ENCODE data around the gene SCAPER. TPM values are rescaled to one million over a fixed set of nuclear protein-coding genes. Genes with fewer than 3 reads are reported as not detected.
A peak's percentile ranks its signal among the peaks of the same experiment; 100 is the strongest.
"Not testable (repeated sequence)": the region's sequence is repeated elsewhere in the genome, so short reads cannot be mapped to it uniquely, and the experiment has no call there.

SCAPER gene
- total RNA-seq, 2 donors from 2014 or later = 16.6 to 27.9 TPM

DNA sequence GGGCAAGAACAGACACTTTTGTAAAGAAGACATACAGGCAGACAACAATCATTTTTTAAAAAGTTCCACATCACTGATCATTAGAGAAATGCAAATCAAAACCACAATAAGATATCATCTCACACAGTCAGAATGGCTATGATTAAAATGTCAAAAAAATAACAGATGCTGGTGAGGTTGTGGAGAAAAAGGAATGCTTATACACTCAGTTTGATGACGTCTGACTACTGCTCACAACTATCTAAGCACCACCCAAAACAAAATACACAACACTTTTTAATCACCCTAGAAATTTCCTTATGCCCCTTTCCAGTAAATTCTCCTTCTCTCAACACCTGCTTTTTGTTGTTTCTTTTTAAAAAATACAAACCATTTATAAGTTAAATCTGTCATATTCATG is 339.8 kb downstream of the SCAPER start:
- intact Hi-C loops (cut with DNase I, micrococcal nuclease) = no loop called here
- DNase-seq (no peak), ATAC-seq (no peak)

GRCh38 chr15:76555247-76555646 is 349.9 kb downstream of the SCAPER start:
- ATAC-seq (no peak), DNase-seq (no peak)
- intact Hi-C loops (cut with DNase I, micrococcal nuclease) = no loop called here

- ATAC-seq (no peak), DNase-seq (no peak)
- intact Hi-C loops (cut with DNase I, micrococcal nuclease) = no loop called here
Observed at GRCh38 chr15:76553564-76553963, 351.6 kb downstream of the SCAPER start.

DNA sequence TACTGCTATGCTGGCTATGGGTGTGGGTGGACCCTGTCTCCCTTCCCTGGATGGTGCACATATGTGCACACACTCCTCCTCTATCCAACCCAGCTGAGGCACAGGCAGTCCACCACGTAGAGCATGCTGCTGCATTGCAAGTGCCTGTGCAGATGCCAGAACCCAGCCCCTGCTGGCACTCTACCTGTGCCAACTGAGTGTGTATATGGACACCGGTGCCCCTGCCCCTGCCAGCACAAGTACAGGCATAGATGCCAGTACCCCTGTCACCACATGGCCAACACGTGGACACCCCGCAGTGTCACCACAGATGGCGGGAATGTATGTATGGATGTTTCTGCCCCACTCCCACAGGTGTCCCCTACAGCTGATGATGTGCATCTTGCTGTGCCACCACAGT is 352.0 kb downstream of the SCAPER start:
- DNase-seq (no peak), ATAC-seq (no peak)
- intact Hi-C loops (cut with DNase I, micrococcal nuclease) = no loop called here

GRCh38 chr15:76546805-76547204 is 358.3 kb downstream of the SCAPER start:
- intact Hi-C loops (cut with DNase I, micrococcal nuclease) = no loop called here
- ATAC-seq = no peak
- DNase-seq = no peak

DNA sequence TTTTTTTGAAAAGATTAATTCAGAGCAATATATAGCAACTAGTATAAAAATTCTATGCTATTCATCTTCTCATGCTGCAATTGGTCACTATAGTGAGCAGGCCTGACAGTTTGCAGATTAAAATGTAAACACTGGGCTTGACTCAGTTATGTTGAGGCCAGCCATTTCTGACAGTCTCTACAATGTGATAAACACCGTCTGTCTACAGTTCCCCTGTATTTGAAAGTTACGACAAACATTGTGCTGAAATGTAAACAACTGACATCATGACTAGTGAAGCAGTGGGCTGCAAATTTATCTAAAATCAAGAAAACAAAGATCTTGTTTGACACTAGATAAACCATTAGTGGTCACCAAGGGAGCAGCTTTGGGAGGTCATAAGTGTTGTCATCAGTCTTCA is 371.1 kb downstream of the SCAPER start:
- DNase-seq = no peak
- intact Hi-C loops (cut with DNase I, micrococcal nuclease) = no loop called here
- ATAC-seq = no peak

DNA sequence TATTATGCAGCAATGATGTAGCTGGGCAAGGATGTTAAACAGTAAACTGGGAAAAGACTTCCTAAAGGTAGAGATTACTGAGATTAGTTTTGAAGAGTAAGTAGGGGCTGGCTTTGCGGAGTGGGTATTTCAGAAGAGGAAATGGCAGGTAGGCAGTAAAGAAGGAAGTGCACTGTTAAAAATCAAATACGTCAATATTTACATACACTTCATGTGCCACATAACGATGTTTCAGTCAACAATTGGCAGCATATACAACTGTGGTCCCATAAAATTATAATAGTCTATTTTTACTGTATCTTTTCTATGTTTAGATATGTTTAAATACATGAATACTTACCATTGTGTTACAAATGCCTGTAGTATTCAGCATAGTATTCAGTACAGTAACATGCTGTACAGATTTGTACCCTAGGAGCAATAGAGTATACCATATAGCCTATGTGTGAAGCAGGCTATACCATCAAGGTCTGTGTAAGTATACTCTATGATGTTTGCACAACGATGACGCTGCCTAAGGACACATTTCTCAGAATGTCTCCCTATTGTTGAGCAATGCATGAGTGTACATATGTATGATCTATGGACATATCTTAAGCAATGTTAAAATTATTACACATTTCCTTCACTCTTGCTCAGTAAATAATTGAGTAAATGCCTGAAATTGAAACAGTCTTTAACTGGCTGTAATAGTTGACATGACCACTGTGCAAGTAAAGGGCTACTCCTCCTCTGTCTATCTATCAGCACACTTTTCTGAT is 371.9 kb downstream of the SCAPER start:
- ATAC-seq (peak; percentile 95), DNase-seq (no peak)
- intact Hi-C loops (cut with DNase I, micrococcal nuclease) = no loop called here

- ATAC-seq (no peak), DNase-seq (no peak)
- intact Hi-C loops (cut with DNase I, micrococcal nuclease) = no loop called here
Observed at GRCh38 chr15:76529911-76530310, 375.2 kb downstream of the SCAPER start.

GRCh38 chr15:76526111-76526510 is 379.0 kb downstream of the SCAPER start:
- no peak for DNase-seq
- intact Hi-C loops (cut with DNase I, micrococcal nuclease) = no loop called here
- ATAC-seq = no peak

- intact Hi-C loops (cut with DNase I, micrococcal nuclease) = no loop called here
- no peak for DNase-seq
Observed at GRCh38 chr15:76517910-76518309, 387.2 kb downstream of the SCAPER start.

DNA sequence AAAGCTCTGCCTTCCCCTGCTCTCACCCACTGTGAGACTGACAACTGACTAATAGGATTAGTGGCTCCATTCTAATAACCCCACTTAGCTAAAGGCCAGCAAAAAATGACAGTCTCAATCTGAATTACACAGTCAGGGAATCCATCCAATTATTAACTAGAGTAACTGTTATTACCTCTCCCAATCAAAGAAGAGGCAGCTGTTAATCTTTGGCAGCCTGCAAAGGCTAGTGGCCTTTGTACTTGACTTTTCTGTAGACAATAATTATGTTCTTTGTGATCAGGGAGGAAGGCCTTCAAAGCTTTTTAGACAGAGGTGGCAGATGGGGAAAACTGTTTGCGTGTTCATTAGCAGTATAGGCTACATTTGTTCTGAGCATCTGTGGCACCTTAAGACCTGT is 390.9 kb downstream of the SCAPER start:
- DNase-seq (no peak), ATAC-seq (peak; percentile 97)
- intact Hi-C loops (cut with DNase I, micrococcal nuclease) = no loop called here

More at GRCh38 chr15:76517910-76518309, 387.2 kb downstream of the SCAPER start:
- no peak for ATAC-seq

DNA sequence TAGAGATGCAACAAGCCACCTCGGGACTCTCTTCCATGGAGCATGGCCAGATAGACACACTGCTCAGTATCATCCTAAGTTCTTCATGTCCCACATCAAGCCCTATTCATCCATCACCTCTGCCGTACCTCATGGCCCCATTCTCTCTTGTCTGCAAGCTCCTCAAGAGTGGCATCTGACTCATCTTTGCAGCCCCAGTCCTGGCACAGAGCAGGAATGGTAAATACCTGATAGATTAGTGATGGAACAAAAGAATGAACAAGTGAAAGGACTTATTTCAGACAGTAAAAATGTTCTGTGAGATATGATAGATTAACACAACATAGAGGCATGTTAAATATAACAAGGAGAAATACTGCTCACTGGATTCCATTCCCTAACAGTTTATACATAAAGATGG is 392.2 kb downstream of the SCAPER start:
- DNase-seq (no peak), ATAC-seq (no peak)
- intact Hi-C loops (cut with DNase I, micrococcal nuclease) = no loop called here

DNA sequence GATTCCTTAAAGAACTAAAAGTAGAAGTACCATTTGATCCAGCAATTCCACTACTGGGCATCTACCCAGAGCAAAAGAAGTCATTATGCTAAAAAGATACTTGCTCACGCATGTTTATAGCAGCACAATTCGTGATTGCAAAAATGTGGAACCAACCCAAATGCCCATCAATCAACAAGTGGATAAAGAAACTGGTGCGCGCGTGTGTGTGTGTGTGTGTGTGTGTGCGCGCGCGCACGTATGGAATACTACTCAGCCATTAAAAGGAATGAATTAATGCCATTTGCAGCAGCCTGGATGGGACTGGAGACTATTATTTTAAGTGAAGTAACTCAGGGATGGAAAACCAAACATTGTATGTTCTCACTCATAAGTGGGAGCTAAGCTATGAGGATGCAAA is 394.5 kb downstream of the SCAPER start:
- ATAC-seq; DNase-seq; intact Hi-C loops (cut with DNase I, micrococcal nuclease): not testable (repeated sequence)

- ATAC-seq (no peak), DNase-seq (no peak)
- intact Hi-C loops (cut with DNase I, micrococcal nuclease) = no loop called here
Observed at GRCh38 chr15:76503804-76504203, 401.3 kb downstream of the SCAPER start.

- intact Hi-C loops (cut with DNase I, micrococcal nuclease) = no loop called here
- peak; percentile 88 for ATAC-seq
- no peak for DNase-seq
Observed at GRCh38 chr15:76503121-76503520, 402.0 kb downstream of the SCAPER start.

DNA sequence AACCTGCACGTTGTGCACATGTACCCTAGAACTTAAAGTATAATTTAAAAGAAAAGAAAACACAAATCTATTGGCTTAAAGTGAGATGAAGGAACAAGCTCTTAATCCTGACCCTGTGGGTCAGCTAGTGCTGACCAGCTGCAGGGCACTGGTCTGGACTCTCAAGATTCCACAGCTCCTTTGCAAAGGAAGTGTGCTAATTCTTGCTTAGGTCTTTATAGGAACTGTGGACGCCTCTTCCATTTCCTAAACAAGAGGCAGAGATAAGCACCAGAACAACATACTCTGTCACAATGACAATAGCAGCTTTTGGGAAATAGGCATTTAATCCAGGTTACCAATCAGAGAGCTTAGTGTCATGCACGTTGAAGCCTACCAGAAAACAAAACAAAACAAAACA is 402.5 kb downstream of the SCAPER start:
- intact Hi-C loops (cut with DNase I, micrococcal nuclease) = no loop called here
- DNase-seq (no peak), ATAC-seq (no peak)

DNA sequence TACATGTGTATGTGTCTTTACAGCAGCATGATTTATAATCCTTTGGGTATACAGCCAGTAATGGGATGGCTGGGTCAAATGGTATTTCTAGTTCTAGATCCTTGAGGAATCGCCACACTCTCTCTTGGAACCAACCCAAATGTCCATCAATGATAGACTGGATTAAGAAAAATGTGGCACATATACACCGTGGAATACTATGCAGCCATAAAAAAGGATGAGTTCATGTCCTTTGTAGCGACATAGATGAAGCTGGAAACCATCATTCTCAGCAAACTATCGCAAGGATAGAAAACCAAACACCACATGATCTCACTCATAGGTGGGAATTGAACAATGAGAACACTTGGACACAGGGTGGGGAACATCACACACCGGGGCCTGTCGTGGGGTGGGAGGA is 403.0 kb downstream of the SCAPER start:
- intact Hi-C loops (cut with DNase I, micrococcal nuclease); DNase-seq; ATAC-seq: not testable (repeated sequence)

DNA sequence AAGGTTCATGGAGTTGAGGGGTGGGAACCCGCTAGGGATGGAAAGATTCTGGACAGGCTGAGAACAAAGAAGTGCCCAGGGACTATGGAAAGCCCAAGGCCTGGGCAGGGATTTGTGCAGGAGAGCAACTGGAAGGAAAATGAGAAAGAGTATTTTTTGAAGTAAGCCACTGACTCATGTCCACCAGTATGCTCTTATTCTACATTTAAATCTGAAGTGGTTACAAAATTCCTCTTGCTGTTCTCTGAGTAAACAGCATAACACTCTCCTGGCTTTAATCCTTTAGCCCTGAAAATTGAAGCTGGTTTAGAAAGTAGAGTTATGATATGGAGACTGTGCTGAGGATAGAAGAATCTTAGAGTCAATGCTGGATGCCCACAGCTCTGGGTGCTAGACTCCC is 403.4 kb downstream of the SCAPER start:
- DNase-seq (no peak), ATAC-seq (no peak)
- intact Hi-C loops (cut with DNase I, micrococcal nuclease) = no loop called here

GRCh38 chr15:76501011-76501410 is 404.1 kb downstream of the SCAPER start:
- intact Hi-C loops (cut with DNase I, micrococcal nuclease) = no loop called here
- DNase-seq (no peak), ATAC-seq (no peak)

GRCh38 chr15:76495487-76495886 is 409.7 kb downstream of the SCAPER start:
- ATAC-seq (no peak), DNase-seq (no peak)
- intact Hi-C loops (cut with DNase I, micrococcal nuclease) = no loop called here

DNA sequence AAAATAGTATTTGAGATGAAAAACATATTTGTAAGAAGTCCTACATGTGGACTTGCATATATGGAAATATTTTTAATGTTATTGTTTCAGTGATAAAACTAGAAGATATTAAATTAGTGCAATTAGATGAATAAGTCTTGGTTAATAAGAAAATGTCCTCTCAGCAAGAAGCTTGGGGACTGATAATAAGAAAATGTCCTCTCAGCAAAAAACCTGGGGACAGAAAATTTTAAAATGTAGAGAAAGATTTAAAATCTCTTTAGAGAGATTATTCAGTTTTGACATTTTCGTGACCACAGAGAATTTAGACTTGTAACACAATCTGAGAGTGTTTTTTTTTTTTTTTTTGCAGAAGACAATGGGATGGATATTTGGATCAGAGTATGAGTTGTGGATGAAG is 412.6 kb downstream of the SCAPER start:
- ATAC-seq (no peak), DNase-seq (no peak)
- intact Hi-C loops (cut with DNase I, micrococcal nuclease) = no loop called here

All from left colon (tissue), 2 donors.